Measurements from ENCODE around the gene PODXL2.

The PODXL2 gene

DNA sequence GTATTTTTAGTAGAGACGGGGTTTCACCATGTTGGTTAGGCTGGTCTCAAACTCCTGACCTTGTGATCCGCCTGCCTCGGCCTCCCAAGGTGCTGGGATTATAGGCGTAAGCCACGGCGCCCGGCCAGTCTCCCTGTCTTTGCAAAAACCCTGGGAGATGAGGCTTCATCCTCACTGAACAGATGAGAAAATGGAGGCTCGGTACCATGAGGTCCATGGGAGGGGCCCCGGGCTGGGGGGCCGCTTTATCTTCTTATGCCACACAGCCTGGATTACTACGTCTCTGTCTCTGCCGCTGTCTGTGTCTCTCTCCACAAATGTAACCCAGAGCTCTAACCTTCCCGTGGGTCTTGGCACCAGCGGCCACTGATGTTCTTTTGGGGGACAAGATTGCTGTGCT, 82.9 kb downstream of the PODXL2 start:
- DNase-seq: no peak

- no peak for DNase-seq
Observed at GRCh38 chr3:127712461-127712860, 83.5 kb downstream of the PODXL2 start.

GRCh38 chr3:127712881-127713771, 84.1 kb downstream of the PODXL2 start:
- no peak for DNase-seq

DNA sequence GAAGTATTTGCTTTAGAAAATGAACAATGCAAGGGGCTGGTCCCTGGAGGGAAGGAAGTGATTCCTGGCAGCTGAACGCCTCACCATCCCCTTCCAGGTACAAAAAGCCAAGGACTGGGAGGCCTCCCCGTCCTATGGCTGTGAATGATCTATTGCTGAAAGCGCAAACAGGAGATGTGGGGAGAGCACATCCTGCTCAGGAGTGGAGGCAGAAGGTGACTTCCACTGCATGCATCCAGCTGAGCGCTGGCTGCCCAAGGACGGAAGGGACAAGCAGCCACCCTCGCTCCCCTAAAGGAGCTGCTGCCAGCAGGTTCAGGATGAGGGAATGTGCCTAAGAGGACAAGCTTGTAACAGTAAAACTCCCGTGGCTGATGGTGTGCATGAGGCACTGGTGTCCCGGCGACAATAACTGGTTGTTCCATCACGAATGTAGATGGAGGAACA, 85.2 kb downstream of the PODXL2 start:
- DNase-seq: no peak

DNA sequence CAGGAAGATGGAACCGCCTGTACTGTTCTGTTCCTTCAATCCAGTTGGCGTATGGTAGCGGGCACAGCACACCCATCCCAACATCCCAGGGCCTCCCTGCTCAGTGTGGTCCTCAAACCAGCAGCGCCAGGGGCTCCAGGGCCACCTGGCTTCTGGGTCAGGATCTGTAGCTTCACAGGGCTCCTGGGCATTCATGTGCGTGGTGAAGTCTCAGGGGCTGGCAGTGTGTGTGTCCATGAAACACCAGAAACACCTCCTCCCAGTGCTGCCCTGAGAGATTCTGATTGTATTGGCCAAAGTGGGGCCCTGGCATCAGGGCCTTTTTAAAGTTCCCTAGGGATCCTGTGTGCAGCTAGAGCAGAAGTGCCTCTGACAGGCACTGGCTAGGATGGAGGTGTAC, 85.9 kb downstream of the PODXL2 start:
- DNase-seq: no peak

GRCh38 chr3:127715532-127715931, 86.5 kb downstream of the PODXL2 start:
- no peak for DNase-seq

DNA sequence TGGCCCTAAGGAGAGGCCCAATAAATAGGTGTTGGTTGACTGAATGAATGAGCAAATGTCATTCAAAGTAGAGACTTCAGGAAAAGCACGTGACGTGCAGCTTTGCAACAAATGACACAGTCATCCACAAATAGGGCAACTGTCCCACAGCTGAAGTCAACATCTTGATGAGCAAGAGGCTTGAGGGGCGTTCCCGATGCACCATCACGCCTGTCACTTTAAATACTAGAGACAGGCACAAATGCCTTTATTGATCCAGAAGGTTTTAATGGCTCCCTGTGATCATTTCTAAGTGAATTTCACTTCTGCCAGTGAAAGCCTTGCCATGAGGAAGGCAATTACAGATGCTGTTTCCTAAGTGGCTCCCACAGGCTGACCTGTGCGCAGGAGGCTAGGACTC, 87.4 kb downstream of the PODXL2 start:
- DNase-seq: no peak

DNA sequence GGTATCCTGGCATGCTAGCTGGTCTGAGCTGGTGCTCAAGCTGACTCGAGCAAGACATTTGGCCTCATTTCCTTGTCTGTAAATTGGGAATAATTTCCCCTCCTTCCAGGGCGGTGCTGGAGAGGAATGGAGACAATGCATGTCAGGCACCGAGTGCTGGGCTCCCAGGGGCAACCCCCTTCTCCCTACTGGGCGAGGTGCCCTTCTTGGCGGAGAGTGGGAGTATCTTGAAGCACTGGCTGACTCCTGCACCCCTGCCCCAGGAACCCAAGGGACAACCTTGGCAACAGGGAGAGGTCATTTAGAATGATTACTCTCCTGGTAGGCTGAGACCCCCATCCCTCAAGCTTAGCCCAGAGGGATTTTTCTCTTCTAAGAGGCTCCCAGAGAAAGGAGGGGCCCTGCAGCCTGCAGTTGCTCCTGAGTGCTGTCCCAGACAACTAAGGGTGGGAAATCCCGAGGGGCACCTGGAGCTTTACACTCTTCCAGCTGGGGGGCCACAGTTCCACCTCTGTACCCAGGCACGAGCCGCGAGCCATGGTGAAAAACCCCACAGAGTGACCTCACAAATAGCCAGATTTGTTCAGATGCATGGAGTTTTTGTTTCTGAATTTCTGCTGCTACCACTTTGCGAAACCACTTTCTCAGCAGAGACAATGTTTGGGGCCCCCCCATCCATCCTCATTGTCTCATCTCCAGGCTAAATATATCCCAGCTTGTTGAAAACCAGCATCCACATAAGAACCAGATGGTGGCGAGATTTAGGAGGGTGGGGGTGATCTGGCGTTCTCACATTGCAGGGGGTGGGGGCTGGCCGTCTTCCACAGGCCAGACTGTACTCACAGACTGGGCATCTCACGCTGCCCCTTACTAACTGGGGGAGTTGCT, 88.6 kb downstream of the PODXL2 start:
- DNase-seq: no peak

- DNase-seq: no peak
Observed at GRCh38 chr3:127718245-127718915, 89.4 kb downstream of the PODXL2 start.

DNA sequence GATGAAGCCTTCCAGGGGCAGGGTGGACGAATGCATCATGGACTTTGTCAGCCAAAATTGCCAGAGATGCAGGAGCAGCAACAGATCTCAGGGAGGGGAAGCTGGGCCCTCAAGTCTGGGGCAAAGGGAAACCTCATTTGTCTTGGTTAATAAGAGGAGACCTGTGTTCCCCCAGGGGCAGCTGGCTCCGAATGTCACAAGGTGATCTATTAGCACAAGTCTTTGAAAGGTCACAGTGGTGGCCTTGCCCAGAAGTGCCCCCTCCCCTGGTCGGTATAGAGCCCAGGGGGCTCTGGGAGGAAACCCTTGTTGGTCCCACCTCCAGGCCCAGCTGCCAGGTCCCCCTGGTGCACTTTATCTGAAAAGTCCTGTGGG, 89.9 kb downstream of the PODXL2 start:
- DNase-seq: no peak

DNA sequence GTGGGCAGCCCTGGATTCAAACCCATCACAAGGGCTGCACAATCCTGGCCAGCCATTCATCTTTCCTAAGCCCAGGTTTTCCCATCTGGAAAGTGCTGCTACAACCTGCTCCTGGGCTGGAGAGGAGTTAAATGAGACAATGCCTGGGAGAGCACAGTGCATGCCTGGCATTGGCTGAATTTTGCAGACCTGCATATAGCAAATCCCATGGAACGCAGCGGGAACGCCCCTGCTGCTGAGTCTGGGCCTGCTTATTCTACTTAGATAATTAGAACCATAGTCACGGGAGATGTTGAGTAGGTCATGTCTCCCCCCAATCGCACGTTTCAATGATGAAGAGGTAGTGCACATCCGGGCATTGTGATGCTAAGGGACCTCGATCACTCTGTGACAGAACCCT, 90.4 kb downstream of the PODXL2 start:
- no peak for DNase-seq

GRCh38 chr3:127720161-127720823, 91.3 kb downstream of the PODXL2 start:
- no peak for DNase-seq

- DNase-seq: no peak
Observed at GRCh38 chr3:127720985-127721935, 92.3 kb downstream of the PODXL2 start.

DNA sequence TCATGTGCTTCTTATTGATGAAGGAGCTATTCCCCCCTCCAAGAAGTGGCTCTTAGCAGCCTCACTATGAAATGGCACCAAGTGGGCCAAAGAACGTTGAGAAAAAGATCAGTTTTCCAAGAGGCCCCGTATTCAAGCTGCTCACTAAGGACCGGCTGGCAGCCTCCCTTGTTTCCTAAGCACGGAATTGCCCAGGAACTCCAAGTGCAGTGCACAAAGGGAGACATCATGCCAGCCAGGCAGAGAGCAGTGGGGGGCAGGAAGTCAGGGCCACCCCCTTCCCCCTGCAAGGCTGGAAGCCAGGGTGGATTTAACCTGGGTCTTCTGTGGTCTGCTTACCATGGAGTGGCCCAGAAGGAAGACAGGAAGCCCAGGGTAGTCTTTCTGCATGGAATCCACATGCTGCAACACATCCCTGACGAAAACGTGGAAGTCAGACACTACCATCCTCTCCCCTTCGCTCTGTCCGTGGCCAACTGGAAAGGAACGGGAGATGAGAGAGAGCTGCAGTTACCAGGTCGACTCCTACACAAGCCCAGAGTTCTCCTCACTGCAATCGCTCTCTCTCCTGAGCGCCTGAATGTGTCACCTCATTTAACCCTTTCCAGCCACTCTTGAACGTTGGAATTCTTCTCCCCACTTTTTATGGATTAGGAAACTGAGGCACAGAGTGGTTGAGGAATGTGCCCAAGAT, 93.3 kb downstream of the PODXL2 start:
- DNase-seq: no peak

Measured in CD4-positive, alpha-beta T cell treated with Interleukin-21 for 1 hour (primary cell).